Measurements from ENCODE around the gene LTF. TPM values are rescaled to one million over a fixed set of nuclear protein-coding genes. Genes with fewer than 3 reads are reported as not detected.
"Not testable (repeated sequence)": the region's sequence is repeated elsewhere in the genome, so short reads cannot be mapped to it uniquely, and the experiment has no call there.

LTF gene
- total RNA-seq, 2 experiments from 2014 or later, result not detected

GRCh38 chr3:46426476-46426875, 38.2 kb downstream of the LTF start:
- H3K4me3 Mint-ChIP-seq; H3K9me3 ChIP-seq (ENCODE audit: control insufficient read depth in 1 of 2, insufficient read depth in 1 of 2, low read length in 2 of 2); H3K27me3 ChIP-seq (ENCODE audit: control insufficient read depth in 1 of 2, insufficient read depth in 2 of 2, low read length in 2 of 2); H3K36me3 ChIP-seq (ENCODE audit: insufficient read depth, low read length); DNase-seq; H3K27ac ChIP-seq (ENCODE audit: low read depth in 1 of 2, low read length in 2 of 2); POLR2A ChIA-PET; intact Hi-C loops (cut with DNase I, micrococcal nuclease); H3K9me3 Mint-ChIP-seq; ATAC-seq (ENCODE audit: poor library complexity); H3K36me3 Mint-ChIP-seq (ENCODE audit: low read depth); H3K4me3 ChIP-seq (ENCODE audit: low read length); H3K27ac Mint-ChIP-seq; H3K4me1 ChIP-seq (ENCODE audit: insufficient read depth, low read length); H3K27me3 Mint-ChIP-seq: not testable (repeated sequence)
- peaks cover 11% of the 10 kb centered on the region for H3K4me1 Mint-ChIP-seq (ENCODE audit: low read depth)
- CTCF ChIA-PET, result interaction anchor here (0.9 kb wide), 1 partner anchor 49 kb away, joined by 3 read pairs; no protein-coding TSS in a partner anchor

GRCh38 chr3:46423588-46423987, 41.1 kb downstream of the LTF start:
- ChIA-PET CTCF (no interaction called here), POLR2A (no interaction called here)
- no peak for DNase-seq
- Mint-ChIP-seq H3K4me3 (no peak overlapping the region), H3K9me3 (no peaks in the 10 kb centered on the region), H3K27ac (no peak overlapping the region), H3K27me3 (no peaks in the 10 kb centered on the region), H3K36me3 (ENCODE audit: low read depth) (no peaks in the 10 kb centered on the region), H3K4me1 (ENCODE audit: low read depth) (peaks cover 11% of the 10 kb centered on the region)
- TF ChIP-seq CTCF (IDR thresholded peaks at IDR 0.05), result no peak
- no peak for ATAC-seq (ENCODE audit: poor library complexity)
- no peaks in the 10 kb centered on the region for H3K27me3 ChIP-seq (ENCODE audit: control insufficient read depth in 1 of 2, insufficient read depth in 2 of 2, low read length in 2 of 2)
- H3K4me3 ChIP-seq (ENCODE audit: low read length), result no peak overlapping the region
- H3K4me1 ChIP-seq (ENCODE audit: insufficient read depth, low read length), result peaks cover 5% of the 10 kb centered on the region
- H3K36me3 ChIP-seq (ENCODE audit: insufficient read depth, low read length), result no peaks in the 10 kb centered on the region
- intact Hi-C loops (cut with DNase I, micrococcal nuclease), result no loop called here
- no peak overlapping the region for H3K27ac ChIP-seq (ENCODE audit: low read depth in 1 of 2, low read length in 2 of 2)
- H3K9me3 ChIP-seq (ENCODE audit: control insufficient read depth in 1 of 2, insufficient read depth in 1 of 2, low read length in 2 of 2), result no peaks in the 10 kb centered on the region

- CTCF ChIA-PET, result no interaction called here
- POLR2A ChIA-PET, result no interaction called here
- peaks cover 5% of the 10 kb centered on the region for H3K4me1 ChIP-seq (ENCODE audit: insufficient read depth, low read length)
These were observed 42.1 kb downstream of the LTF start for GRCh38 chr3:46422617-46423016.

More at GRCh38 chr3:46422617-46423016, 42.1 kb downstream of the LTF start:
- no peak for ATAC-seq (ENCODE audit: poor library complexity)
- H3K27me3 ChIP-seq (ENCODE audit: control insufficient read depth in 1 of 2, insufficient read depth in 2 of 2, low read length in 2 of 2), result no peaks in the 10 kb centered on the region
- H3K9me3 Mint-ChIP-seq, result no peaks in the 10 kb centered on the region
- H3K27ac ChIP-seq (ENCODE audit: low read depth in 1 of 2, low read length in 2 of 2), result no peak overlapping the region
- H3K36me3 Mint-ChIP-seq (ENCODE audit: low read depth), result no peaks in the 10 kb centered on the region
- H3K4me3 Mint-ChIP-seq, result no peak overlapping the region
- no peaks in the 10 kb centered on the region for H3K9me3 ChIP-seq (ENCODE audit: control insufficient read depth in 1 of 2, insufficient read depth in 1 of 2, low read length in 2 of 2)
- intact Hi-C loops (cut with DNase I, micrococcal nuclease), result no loop called here
- H3K27me3 Mint-ChIP-seq, result no peaks in the 10 kb centered on the region
- H3K4me3 ChIP-seq (ENCODE audit: low read length), result no peak overlapping the region
- DNase-seq, result no peak
- TF ChIP-seq CTCF (IDR thresholded peaks at IDR 0.05), result no peak
- peaks cover 11% of the 10 kb centered on the region for H3K4me1 Mint-ChIP-seq (ENCODE audit: low read depth)
- H3K27ac Mint-ChIP-seq, result no peak overlapping the region
- no peaks in the 10 kb centered on the region for H3K36me3 ChIP-seq (ENCODE audit: insufficient read depth, low read length)
